T-helper 2 cell treated with Interferon-gamma antibody and Interleukin-4, amounts not matched to agents 5 μg/mL and 100 μg/mL, for 36 hours (primary cell): Measurements from ENCODE around the gene PAQR3.

Experiments
- DNase-seq: peaks from one replicate; pipeline ENCODE4 v3.0.0; 2021; ENCODE audit warnings: low spot score
- H3K27ac Mint-ChIP-seq: one replicate; pipeline ENCODE4 v1.8.0; 2021; ENCODE audit warnings: mild to moderate bottlenecking, mixed read lengths
- H3K27me3 Mint-ChIP-seq: one replicate; pipeline ENCODE4 v1.8.0; 2021; ENCODE audit warnings: low read depth, mixed read lengths
- H3K36me3 Mint-ChIP-seq: one replicate; pipeline ENCODE4 v1.8.0; 2021; ENCODE audit warnings: low read depth, mixed read lengths
- H3K4me1 Mint-ChIP-seq: one replicate; pipeline ENCODE4 v1.8.0; 2021; ENCODE audit warnings: low read depth, mixed read lengths
- H3K4me3 Mint-ChIP-seq: one replicate; pipeline ENCODE4 v1.8.0; 2022; ENCODE audit warnings: mild to moderate bottlenecking, moderate library complexity, mixed read lengths
- H3K9me3 Mint-ChIP-seq: one replicate; pipeline ENCODE4 v1.8.0; 2021; ENCODE audit warnings: mixed read lengths

PAQR3 gene

GRCh38 chr4:78863991-78864390 is 75.2 kb downstream of the PAQR3 start:
- Mint-ChIP-seq H3K36me3 (peaks cover 8% of the 10 kb centered on the region), H3K27me3 (no peaks in the 10 kb centered on the region), H3K9me3 (no peaks in the 10 kb centered on the region), H3K27ac (no peak overlapping the region), H3K4me1 (peaks cover 2% of the 10 kb centered on the region), H3K4me3 (no peak overlapping the region)
- no peak for DNase-seq

DNA sequence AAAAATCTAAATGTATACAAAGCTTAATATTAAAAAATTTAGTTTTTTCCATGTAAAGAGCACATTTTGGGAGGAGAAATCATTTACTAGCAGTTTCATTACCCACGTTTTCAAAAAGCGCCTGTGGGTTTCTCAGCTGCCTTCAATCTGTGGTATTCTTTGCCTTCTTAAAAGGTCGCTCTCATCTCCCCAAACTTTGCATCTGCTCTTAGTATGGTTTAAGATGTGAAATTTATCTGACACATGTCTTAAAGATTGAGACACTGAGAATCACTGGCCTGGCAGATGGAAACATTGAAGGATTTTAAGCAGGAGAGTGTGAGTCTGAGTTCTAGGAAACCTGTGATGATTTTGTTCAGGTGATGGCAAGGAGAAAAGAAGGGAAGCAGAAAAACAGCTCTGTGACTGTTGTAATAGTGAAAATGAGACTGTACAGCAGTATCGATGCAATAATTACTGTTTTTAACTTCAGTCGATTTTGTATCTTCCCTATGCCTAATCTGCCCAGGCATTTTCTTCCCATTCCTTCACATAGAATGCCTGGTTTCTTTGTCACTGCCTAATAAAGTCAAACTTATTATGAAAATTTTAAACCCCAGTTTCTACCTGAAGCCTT is 75.9 kb downstream of the PAQR3 start:
- Mint-ChIP-seq H3K27me3 (no peaks in the 10 kb centered on the region), H3K4me3 (no peak overlapping the region), H3K36me3 (peaks cover 7% of the 10 kb centered on the region), H3K4me1 (peaks cover 2% of the 10 kb centered on the region), H3K27ac (no peak overlapping the region), H3K9me3 (no peaks in the 10 kb centered on the region)
- DNase-seq = no peak

DNA sequence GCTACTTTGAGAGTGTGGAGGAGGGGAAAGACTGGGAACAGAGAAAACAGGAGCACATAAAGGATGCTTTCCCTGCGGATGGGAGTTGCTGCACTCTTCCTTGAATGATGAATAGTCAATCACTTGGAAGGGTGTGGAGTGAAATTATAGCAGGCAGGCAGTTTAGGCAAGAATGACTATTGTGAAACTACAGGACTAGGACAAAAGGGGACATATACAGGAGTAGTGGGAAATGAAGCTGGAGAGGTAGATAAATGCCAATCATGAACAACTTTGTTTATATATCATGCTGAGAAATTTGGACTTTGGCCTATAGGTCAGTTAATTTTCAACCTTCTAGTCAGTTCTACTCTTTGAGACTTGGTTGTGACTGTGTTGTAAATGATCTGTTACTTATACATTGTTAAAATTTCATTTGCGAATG is 76.9 kb downstream of the PAQR3 start:
- DNase-seq = no peak
- Mint-ChIP-seq H3K36me3 (peaks cover 5% of the 10 kb centered on the region), H3K4me3 (no peak overlapping the region), H3K9me3 (no peaks in the 10 kb centered on the region), H3K4me1 (peaks cover 2% of the 10 kb centered on the region), H3K27ac (no peak overlapping the region), H3K27me3 (no peaks in the 10 kb centered on the region)
